ENCODE data around the gene YPEL2. TPM values are rescaled to one million over a fixed set of nuclear protein-coding genes. Genes with fewer than 3 reads are reported as not detected.

The YPEL2 gene
- total RNA-seq, 2 donors from 2014 or later = 22.8 to 27.7 TPM

- TF ChIP-seq, protein P1, sequence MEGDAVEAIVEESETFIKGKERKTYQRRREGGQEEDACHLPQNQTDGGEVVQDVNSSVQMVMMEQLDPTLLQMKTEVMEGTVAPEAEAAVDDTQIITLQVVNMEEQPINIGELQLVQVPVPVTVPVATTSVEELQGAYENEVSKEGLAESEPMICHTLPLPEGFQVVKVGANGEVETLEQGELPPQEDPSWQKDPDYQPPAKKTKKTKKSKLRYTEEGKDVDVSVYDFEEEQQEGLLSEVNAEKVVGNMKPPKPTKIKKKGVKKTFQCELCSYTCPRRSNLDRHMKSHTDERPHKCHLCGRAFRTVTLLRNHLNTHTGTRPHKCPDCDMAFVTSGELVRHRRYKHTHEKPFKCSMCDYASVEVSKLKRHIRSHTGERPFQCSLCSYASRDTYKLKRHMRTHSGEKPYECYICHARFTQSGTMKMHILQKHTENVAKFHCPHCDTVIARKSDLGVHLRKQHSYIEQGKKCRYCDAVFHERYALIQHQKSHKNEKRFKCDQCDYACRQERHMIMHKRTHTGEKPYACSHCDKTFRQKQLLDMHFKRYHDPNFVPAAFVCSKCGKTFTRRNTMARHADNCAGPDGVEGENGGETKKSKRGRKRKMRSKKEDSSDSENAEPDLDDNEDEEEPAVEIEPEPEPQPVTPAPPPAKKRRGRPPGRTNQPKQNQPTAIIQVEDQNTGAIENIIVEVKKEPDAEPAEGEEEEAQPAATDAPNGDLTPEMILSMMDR (conservative IDR thresholded peaks at IDR 0.05) = no peak
- H3K4me1 ChIP-seq (ENCODE audit: control insufficient read depth, insufficient read depth, low read length) = peaks cover 16% of the 10 kb centered on the region
- H3K27ac ChIP-seq (ENCODE audit: low read depth, low read length) = no peak overlapping the region
- peaks cover 71% of the 10 kb centered on the region for H3K36me3 Mint-ChIP-seq (ENCODE audit: low read depth)
- peaks cover 16% of the 10 kb centered on the region for H3K4me1 Mint-ChIP-seq
- no peak overlapping the region for H3K4me3 ChIP-seq (ENCODE audit: low read length)
- no peak for DNase-seq
- H3K27me3 Mint-ChIP-seq (ENCODE audit: insufficient read depth) = peaks cover 13% of the 10 kb centered on the region
- peaks cover 43% of the 10 kb centered on the region for H3K9me3 Mint-ChIP-seq
- H3K4me3 Mint-ChIP-seq = no peak overlapping the region
- no peaks in the 10 kb centered on the region for H3K27me3 ChIP-seq (ENCODE audit: control insufficient read depth, insufficient read depth, low read length, poor library complexity, severe bottlenecking)
- WGBS, 2 experiments (ENCODE audit: insufficient coverage in 1 of 2, insufficient read length in 1 of 2) = 97 to 100% methylated on average over 7 to 8 of the region's 9 CpGs
- H3K9me3 ChIP-seq (ENCODE audit: control insufficient read depth, low read length) = peaks cover 36% of the 10 kb centered on the region
- no peak overlapping the region for H3K27ac Mint-ChIP-seq
- H3K36me3 ChIP-seq (ENCODE audit: control insufficient read depth, insufficient read depth, low read length) = peaks cover 79% of the 10 kb centered on the region
- no peak overlapping the region for H3K9ac ChIP-seq (ENCODE audit: extremely low read depth, low read length, poor library complexity, severe bottlenecking)
Observed at GRCh38 chr17:59396134-59396826, 64.8 kb downstream of the YPEL2 start.

DNA sequence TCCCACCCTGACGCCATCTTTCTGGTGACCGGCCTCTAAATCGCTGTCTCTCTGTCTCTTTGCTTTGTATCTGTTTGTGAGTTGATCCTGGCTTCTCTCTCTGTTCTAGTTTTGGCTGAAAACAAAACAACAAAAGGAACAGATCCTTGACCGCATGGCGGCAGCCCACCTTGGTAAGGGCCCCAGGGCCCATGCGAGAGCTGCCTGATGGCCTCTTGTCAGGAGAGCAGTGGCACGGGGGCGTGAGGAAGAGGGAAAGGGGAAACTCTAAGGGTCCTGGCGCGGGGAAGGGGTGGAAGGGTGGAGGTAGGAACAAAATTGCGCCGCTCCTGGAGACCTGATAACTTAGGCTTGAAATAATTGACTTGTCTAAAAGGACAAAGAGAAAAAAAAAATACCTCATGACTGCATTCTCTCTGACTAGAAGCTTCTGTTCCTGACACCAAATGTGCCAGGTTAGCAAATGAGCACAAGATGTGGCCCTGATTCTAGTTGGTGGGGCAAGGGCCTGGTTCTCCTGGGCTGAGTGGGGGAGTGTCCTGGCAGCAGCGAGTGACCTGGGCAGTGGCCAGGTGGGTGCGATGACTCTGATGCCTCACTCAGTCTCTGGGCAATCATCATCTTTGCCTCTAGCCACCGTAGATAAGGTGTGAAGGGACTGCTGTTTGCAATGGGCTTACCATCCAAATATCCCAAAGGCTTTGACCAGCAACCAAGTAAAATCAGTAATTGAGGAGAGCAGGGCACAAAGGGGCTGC is 66.0 kb downstream of the YPEL2 start:
- Histone ChIP-seq H3K27me3 (ENCODE audit: control insufficient read depth, insufficient read depth, low read length, poor library complexity, severe bottlenecking) (no peaks in the 10 kb centered on the region), H3K4me3 (ENCODE audit: low read length) (no peak overlapping the region), H3K27ac (ENCODE audit: low read depth, low read length) (no peak overlapping the region), H3K9me3 (ENCODE audit: control insufficient read depth, low read length) (peaks cover 25% of the 10 kb centered on the region), H3K4me1 (ENCODE audit: control insufficient read depth, insufficient read depth, low read length) (peaks cover 21% of the 10 kb centered on the region), H3K9ac (ENCODE audit: extremely low read depth, low read length, poor library complexity, severe bottlenecking) (no peak overlapping the region), H3K36me3 (ENCODE audit: control insufficient read depth, insufficient read depth, low read length) (peaks cover 69% of the 10 kb centered on the region)
- H3K9me3 Mint-ChIP-seq = peaks cover 36% of the 10 kb centered on the region
- WGBS, 2 experiments (ENCODE audit: insufficient coverage in 1 of 2, insufficient read length in 1 of 2) = 95 to 100% methylated on average over 5 to 15 of the region's 15 CpGs
- DNase-seq = no peak
- peaks cover 23% of the 10 kb centered on the region for H3K4me1 Mint-ChIP-seq
- TF ChIP-seq, protein P1 (conservative IDR thresholded peaks at IDR 0.05) = no peak
- H3K4me3 Mint-ChIP-seq = no peak overlapping the region
- H3K27me3 Mint-ChIP-seq (ENCODE audit: insufficient read depth) = peaks cover 13% of the 10 kb centered on the region
- H3K27ac Mint-ChIP-seq = no peak overlapping the region
- H3K36me3 Mint-ChIP-seq (ENCODE audit: low read depth) = peaks cover 60% of the 10 kb centered on the region

- peaks cover 16% of the 10 kb centered on the region for H3K9me3 ChIP-seq (ENCODE audit: control insufficient read depth, low read length)
- H3K27ac ChIP-seq (ENCODE audit: low read depth, low read length) = no peak overlapping the region
- peaks cover 20% of the 10 kb centered on the region for H3K9me3 Mint-ChIP-seq
- H3K27ac Mint-ChIP-seq = no peak overlapping the region
- WGBS, 2 experiments (ENCODE audit: insufficient coverage in 1 of 2, insufficient read length in 1 of 2) = 74 to 76% methylated on average over 5 to 7 of the region's 7 CpGs
- no peak overlapping the region for H3K4me3 Mint-ChIP-seq
- no peak overlapping the region for H3K9ac ChIP-seq (ENCODE audit: extremely low read depth, low read length, poor library complexity, severe bottlenecking)
- no peaks in the 10 kb centered on the region for H3K27me3 ChIP-seq (ENCODE audit: control insufficient read depth, insufficient read depth, low read length, poor library complexity, severe bottlenecking)
- peaks cover 21% of the 10 kb centered on the region for H3K4me1 ChIP-seq (ENCODE audit: control insufficient read depth, insufficient read depth, low read length)
- H3K4me1 Mint-ChIP-seq = peaks cover 26% of the 10 kb centered on the region
- DNase-seq = no peak
- peaks cover 85% of the 10 kb centered on the region for H3K36me3 ChIP-seq (ENCODE audit: control insufficient read depth, insufficient read depth, low read length)
- peaks cover 15% of the 10 kb centered on the region for H3K27me3 Mint-ChIP-seq (ENCODE audit: insufficient read depth)
- H3K4me3 ChIP-seq (ENCODE audit: low read length) = no peak overlapping the region
- peaks cover 60% of the 10 kb centered on the region for H3K36me3 Mint-ChIP-seq (ENCODE audit: low read depth)
- TF ChIP-seq, protein P1 (conservative IDR thresholded peaks at IDR 0.05) = no peak
Observed at GRCh38 chr17:59399914-59400313, 68.5 kb downstream of the YPEL2 start.
